HUES48 (cell line): ENCODE data around the gene SELPLG.
"Not testable (repeated sequence)": the region's sequence is repeated elsewhere in the genome, so short reads cannot be mapped to it uniquely, and the experiment has no call there.

ENCODE experiments used
- H3K27ac ChIP-seq: one replicate; pipeline ENCODE4 v1.7.0; 2013; ENCODE audit warnings: low read depth, low read length, inconsistent platforms
- H3K27me3 ChIP-seq: 2 replicates; pipeline ENCODE4 v1.6.1; 2013; ENCODE audit warnings: mild to moderate bottlenecking, low read length; ENCODE audit not compliant: control insufficient read depth, insufficient read depth
- H3K36me3 ChIP-seq: 2 replicates; pipeline ENCODE4 v1.6.1; 2013; ENCODE audit warnings: low read length; ENCODE audit not compliant: control insufficient read depth, insufficient read depth
- H3K4me1 ChIP-seq: 2 replicates; pipeline ENCODE4 v1.6.1; 2013; ENCODE audit warnings: mild to moderate bottlenecking, low read length; ENCODE audit not compliant: control insufficient read depth, insufficient read depth
- H3K4me3 ChIP-seq: 2 replicates; pipeline ENCODE4 v1.5.1; 2013; ENCODE audit warnings: mild to moderate bottlenecking, low read depth, low read length
- H3K9ac ChIP-seq: 2 replicates; pipeline ENCODE4 v1.6.1; 2013; ENCODE audit warnings: mild to moderate bottlenecking, low read depth, low read length, moderate library complexity
- H3K9me3 ChIP-seq: 2 replicates; pipeline ENCODE4 v1.6.1; 2013; ENCODE audit warnings: low read length; ENCODE audit not compliant: control insufficient read depth, insufficient read depth

SELPLG gene

GRCh38 chr12:108668063-108668462 is 34.4 kb upstream of the SELPLG start:
- no peaks in the 10 kb centered on the region for H3K27me3 ChIP-seq
- H3K9me3 ChIP-seq = no peaks in the 10 kb centered on the region
- no peak overlapping the region for H3K4me3 ChIP-seq
- no peak overlapping the region for H3K9ac ChIP-seq
- H3K27ac ChIP-seq = no peak overlapping the region
- no peaks in the 10 kb centered on the region for H3K36me3 ChIP-seq
- peaks cover 21% of the 10 kb centered on the region for H3K4me1 ChIP-seq

- Histone ChIP-seq H3K36me3 (no peaks in the 10 kb centered on the region), H3K27ac (no peak overlapping the region), H3K4me3 (no peak overlapping the region), H3K27me3 (no peaks in the 10 kb centered on the region), H3K9ac (no peak overlapping the region), H3K4me1 (peaks cover 21% of the 10 kb centered on the region), H3K9me3 (no peaks in the 10 kb centered on the region)
Measured at GRCh38 chr12:108667349-108667748, 33.7 kb upstream of the SELPLG start.

GRCh38 chr12:108666401-108666881 is 32.7 kb upstream of the SELPLG start:
- Histone ChIP-seq H3K27me3 (no peaks in the 10 kb centered on the region), H3K4me1 (peaks cover 21% of the 10 kb centered on the region)

GRCh38 chr12:108665608-108666202 is 32.0 kb upstream of the SELPLG start:
- H3K27ac ChIP-seq = peak overlapping the region; percentile 43
- H3K27me3 ChIP-seq = no peaks in the 10 kb centered on the region
- no peak overlapping the region for H3K4me3 ChIP-seq
- H3K9me3 ChIP-seq = no peaks in the 10 kb centered on the region
- peaks cover 11% of the 10 kb centered on the region for H3K36me3 ChIP-seq
- peaks cover 22% of the 10 kb centered on the region for H3K4me1 ChIP-seq
- no peak overlapping the region for H3K9ac ChIP-seq

More at GRCh38 chr12:108666401-108666881, 32.7 kb upstream of the SELPLG start:
- Histone ChIP-seq H3K9me3 (no peaks in the 10 kb centered on the region), H3K27ac (peak overlapping the region; percentile 23), H3K36me3 (peaks cover 6% of the 10 kb centered on the region; the same call in 1 of the 2 replicates), H3K4me3 (no peak overlapping the region), H3K9ac (no peak overlapping the region)

- Histone ChIP-seq H3K9ac (no peak overlapping the region), H3K36me3 (peaks cover 14% of the 10 kb centered on the region), H3K4me1 (peaks cover 23% of the 10 kb centered on the region), H3K4me3 (no peak overlapping the region), H3K9me3 (no peaks in the 10 kb centered on the region), H3K27me3 (no peaks in the 10 kb centered on the region), H3K27ac (peak overlapping the region; percentile 67)
Measured at GRCh38 chr12:108664338-108665258, 30.9 kb upstream of the SELPLG start.

- H3K36me3 ChIP-seq = peaks cover 23% of the 10 kb centered on the region
- H3K27ac ChIP-seq = no peak overlapping the region
- H3K9ac ChIP-seq = no peak overlapping the region
- no peak overlapping the region for H3K4me3 ChIP-seq
- H3K27me3 ChIP-seq = no peaks in the 10 kb centered on the region
- H3K4me1 ChIP-seq = peaks cover 23% of the 10 kb centered on the region
- H3K9me3 ChIP-seq = no peaks in the 10 kb centered on the region
Measured at GRCh38 chr12:108663324-108664015, 29.8 kb upstream of the SELPLG start.

- H3K36me3 ChIP-seq = peaks cover 44% of the 10 kb centered on the region
- not testable (repeated sequence) for H3K27me3 ChIP-seq, H3K9ac ChIP-seq, H3K27ac ChIP-seq, H3K9me3 ChIP-seq, H3K4me3 ChIP-seq
- peaks cover 19% of the 10 kb centered on the region for H3K4me1 ChIP-seq
Measured at GRCh38 chr12:108658115-108658514, 24.4 kb upstream of the SELPLG start.

GRCh38 chr12:108657130-108657745 is 23.5 kb upstream of the SELPLG start:
- Histone ChIP-seq H3K4me3 (no peak overlapping the region), H3K36me3 (peaks cover 47% of the 10 kb centered on the region), H3K27me3 (no peaks in the 10 kb centered on the region), H3K4me1 (peaks cover 27% of the 10 kb centered on the region), H3K9me3 (no peaks in the 10 kb centered on the region), H3K9ac (no peak overlapping the region), H3K27ac (no peak overlapping the region)

GRCh38 chr12:108656247-108656646 is 22.6 kb upstream of the SELPLG start:
- Histone ChIP-seq H3K36me3 (peaks cover 49% of the 10 kb centered on the region), H3K4me1 (peaks cover 27% of the 10 kb centered on the region)
- not testable (repeated sequence) for H3K4me3 ChIP-seq, H3K27me3 ChIP-seq, H3K9ac ChIP-seq, H3K9me3 ChIP-seq, H3K27ac ChIP-seq

- Histone ChIP-seq H3K4me1 (peaks cover 27% of the 10 kb centered on the region), H3K36me3 (peaks cover 51% of the 10 kb centered on the region)
- H3K9me3 ChIP-seq, H3K4me3 ChIP-seq, H3K9ac ChIP-seq, H3K27ac ChIP-seq, H3K27me3 ChIP-seq: not testable (repeated sequence)
Measured at GRCh38 chr12:108655812-108656175, 22.1 kb upstream of the SELPLG start.
